Measurements from ENCODE around the gene RFWD3.

RFWD3 gene

DNA sequence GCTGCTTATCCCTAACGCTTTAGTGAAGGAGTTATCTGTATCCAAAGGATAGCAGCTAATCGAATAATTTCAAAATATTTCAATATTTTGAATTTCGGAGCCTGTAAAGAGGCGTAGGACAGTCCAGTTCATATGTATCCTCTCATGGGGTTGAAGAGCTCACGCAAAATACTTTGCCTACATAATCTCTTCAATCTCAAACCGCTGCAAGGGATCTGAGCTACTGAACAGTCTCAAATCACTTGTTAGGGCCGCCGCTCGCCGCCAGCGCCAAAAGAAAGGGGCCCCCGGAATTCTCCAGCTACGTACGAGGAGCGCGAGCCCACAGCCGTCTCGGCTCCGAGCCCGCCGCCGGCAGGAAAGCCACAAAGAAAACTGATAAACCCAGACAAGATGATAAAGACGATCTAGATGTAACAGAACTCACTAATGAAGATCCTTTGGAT, 601 bp upstream of the RFWD3 start:
- peak overlapping the region; percentile 77 for H3K4me3 ChIP-seq (ENCODE audit: low read depth, low read length)
- TF ChIP-seq, protein P1, sequence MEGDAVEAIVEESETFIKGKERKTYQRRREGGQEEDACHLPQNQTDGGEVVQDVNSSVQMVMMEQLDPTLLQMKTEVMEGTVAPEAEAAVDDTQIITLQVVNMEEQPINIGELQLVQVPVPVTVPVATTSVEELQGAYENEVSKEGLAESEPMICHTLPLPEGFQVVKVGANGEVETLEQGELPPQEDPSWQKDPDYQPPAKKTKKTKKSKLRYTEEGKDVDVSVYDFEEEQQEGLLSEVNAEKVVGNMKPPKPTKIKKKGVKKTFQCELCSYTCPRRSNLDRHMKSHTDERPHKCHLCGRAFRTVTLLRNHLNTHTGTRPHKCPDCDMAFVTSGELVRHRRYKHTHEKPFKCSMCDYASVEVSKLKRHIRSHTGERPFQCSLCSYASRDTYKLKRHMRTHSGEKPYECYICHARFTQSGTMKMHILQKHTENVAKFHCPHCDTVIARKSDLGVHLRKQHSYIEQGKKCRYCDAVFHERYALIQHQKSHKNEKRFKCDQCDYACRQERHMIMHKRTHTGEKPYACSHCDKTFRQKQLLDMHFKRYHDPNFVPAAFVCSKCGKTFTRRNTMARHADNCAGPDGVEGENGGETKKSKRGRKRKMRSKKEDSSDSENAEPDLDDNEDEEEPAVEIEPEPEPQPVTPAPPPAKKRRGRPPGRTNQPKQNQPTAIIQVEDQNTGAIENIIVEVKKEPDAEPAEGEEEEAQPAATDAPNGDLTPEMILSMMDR (IDR thresholded peaks at IDR 0.05; ENCODE audit: insufficient read depth, low read depth, low read length, missing control alignments): no peak
- DNase-seq (ENCODE audit: low read depth): peak; percentile 47

DNA sequence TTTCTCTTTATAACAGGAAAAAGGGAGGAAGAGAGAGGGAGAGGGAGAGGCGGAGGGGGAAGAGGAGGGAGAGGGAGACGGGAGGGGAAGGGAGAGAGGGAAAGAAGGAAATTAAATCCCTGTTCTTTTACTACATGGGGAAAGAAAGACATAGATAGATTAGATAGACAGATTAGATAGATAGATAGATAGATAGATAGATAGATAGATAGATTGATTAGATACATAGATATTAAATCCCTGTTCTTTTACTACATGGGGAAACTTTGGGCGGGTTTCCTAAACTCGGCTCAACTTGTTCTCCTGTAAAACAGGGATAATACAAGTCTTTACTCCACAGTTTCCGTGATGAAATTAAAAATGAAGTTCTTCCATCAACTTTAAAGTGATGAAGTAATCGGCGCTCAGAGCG, 661 bp downstream of the RFWD3 start:
- H3K4me3 ChIP-seq (ENCODE audit: low read depth, low read length): peak overlapping the region; percentile 96
- no peak for DNase-seq (ENCODE audit: low read depth)
- TF ChIP-seq, protein P1 (IDR thresholded peaks at IDR 0.05; ENCODE audit: insufficient read depth, low read depth, low read length, missing control alignments): no peak

GRCh38 chr16:74661064-74661463, 5.6 kb downstream of the RFWD3 start:
- TF ChIP-seq, protein P1 (IDR thresholded peaks at IDR 0.05; ENCODE audit: insufficient read depth, low read depth, low read length, missing control alignments): no peak
- DNase-seq (ENCODE audit: low read depth): no peak
- no peak overlapping the region for H3K4me3 ChIP-seq (ENCODE audit: low read depth, low read length)

GRCh38 chr16:74660383-74660782, 6.3 kb downstream of the RFWD3 start:
- TF ChIP-seq, protein P1 (IDR thresholded peaks at IDR 0.05; ENCODE audit: insufficient read depth, low read depth, low read length, missing control alignments): no peak
- DNase-seq (ENCODE audit: low read depth): no peak
- no peak overlapping the region for H3K4me3 ChIP-seq (ENCODE audit: low read depth, low read length)

DNA sequence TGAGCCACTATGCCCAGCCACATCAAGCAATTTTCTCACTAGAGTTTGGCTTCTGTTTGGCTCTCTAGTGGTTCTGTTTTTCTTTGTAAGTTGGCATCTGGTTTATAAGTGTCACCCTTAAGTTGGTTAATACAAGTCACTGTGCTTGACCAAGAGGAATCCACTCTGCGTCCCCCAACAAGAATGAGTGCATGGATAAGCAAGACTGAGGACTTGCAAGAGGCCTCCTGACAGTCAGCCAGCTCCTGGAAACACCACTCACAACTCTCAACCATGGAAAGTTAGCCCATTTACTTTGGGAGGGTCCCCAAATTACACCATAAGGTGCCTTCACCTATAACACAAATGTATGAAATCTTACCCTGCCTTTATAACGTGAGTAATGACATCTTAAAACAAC, 7.6 kb downstream of the RFWD3 start:
- H3K4me3 ChIP-seq (ENCODE audit: low read depth, low read length): no peak overlapping the region
- no peak for DNase-seq (ENCODE audit: low read depth)
- TF ChIP-seq, protein P1 (IDR thresholded peaks at IDR 0.05; ENCODE audit: insufficient read depth, low read depth, low read length, missing control alignments): no peak

- H3K4me3 ChIP-seq (ENCODE audit: low read depth, low read length): no peak overlapping the region
- DNase-seq (ENCODE audit: low read depth): no peak
- TF ChIP-seq, protein P1 (IDR thresholded peaks at IDR 0.05; ENCODE audit: insufficient read depth, low read depth, low read length, missing control alignments): no peak
Observed at GRCh38 chr16:74657870-74658642, 8.6 kb downstream of the RFWD3 start.
